HG03439 (cell line): Measurements from ENCODE around the gene RALGPS1.

Experiments used
- ATAC-seq: cut with Tn5 transposase; IDR thresholded peaks from one replicate; pipeline ENCODE4 v1.9.1; 2021; ENCODE audit warnings: mild to moderate bottlenecking, moderate library complexity; ENCODE audit not compliant: unreplicated experiment

Gene RALGPS1

DNA sequence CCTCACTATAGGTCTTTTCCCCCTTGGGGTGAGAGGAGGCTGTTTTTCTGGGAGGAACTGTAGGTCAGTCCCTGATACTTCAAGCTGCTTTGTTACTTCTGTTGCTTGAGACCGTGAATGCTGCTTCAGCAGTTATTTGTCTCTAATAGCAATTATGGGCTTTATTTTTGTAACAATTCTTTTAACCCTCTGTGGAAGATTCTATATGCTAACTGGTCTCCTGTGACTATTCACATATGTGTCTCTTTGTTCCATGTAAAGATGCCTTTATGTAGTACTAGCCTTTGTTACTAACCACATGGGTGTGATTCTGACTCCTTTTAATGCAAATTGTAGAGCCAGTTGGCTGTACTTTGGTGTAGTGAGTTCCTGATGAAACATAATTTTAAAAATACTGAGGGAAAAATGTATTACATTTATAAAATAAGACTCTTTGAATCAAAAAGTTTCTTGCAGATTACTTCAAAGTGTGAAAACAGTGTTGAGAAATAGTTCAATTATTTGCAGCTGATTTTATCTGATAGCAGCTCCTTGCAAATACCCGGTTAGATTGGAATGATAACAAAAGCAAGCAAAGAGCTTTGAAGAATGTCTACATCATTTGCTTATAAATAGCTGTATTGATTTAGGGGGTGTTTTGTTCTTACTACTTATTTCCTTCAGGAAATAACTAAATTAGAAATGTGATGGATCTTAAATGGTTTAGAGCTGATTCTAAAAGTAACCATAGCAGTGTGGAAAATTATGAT lies 161.2 kb downstream of the RALGPS1 start:
- ATAC-seq = no peak

DNA sequence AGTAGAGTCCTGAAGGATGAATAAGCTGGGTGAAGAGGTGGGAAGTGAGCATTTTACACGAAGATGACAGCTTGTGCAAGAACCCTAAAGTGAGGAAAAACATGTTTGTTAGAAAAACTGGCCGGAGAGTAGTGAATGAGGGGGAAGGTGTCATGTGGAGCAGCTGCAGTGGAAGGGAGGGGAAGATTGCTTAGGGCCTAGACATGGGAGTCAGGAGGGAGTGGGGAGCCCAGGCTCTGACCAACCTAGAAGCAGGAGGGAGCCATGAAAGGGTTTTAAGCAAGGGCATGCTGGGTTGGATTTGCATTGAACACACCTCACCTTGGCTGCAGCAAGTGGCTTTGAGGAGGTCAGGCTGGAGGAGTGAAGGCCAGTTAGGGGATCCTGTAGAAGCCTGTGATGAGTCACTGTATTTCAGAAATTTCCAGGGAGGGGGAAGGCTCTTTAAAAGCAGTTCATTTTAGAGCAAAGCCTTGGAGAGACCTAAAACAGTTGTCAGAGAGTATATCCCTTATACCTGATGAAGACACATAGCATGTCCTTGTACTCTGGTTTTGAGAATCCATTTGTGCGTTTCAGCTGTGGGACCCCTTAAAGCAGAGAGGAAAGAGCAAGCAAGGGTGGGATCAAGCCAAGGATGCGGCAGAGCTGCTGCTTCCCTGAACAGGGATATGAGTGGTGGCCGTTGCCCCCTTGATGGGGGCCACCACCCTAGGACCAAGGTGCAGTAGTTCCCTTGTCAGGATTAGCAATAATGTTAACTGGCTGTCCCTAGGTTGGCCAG lies 162.5 kb downstream of the RALGPS1 start:
- no peak for ATAC-seq

DNA sequence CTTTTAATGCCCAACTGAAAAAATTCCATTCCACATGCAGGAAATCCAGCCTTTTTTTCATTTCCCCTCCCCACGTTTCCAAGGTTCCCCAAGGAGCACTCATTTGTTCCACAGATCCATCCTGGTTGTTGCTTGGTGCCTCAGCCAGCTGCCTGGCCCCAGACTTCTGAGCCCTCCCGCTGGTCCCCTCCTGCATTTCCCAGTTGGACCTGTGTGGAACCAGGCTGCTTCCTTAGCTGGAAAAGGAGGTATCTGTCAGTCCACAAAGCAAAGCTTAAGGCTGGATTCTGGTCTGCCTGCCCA lies 163.0 kb downstream of the RALGPS1 start:
- ATAC-seq = no peak

DNA sequence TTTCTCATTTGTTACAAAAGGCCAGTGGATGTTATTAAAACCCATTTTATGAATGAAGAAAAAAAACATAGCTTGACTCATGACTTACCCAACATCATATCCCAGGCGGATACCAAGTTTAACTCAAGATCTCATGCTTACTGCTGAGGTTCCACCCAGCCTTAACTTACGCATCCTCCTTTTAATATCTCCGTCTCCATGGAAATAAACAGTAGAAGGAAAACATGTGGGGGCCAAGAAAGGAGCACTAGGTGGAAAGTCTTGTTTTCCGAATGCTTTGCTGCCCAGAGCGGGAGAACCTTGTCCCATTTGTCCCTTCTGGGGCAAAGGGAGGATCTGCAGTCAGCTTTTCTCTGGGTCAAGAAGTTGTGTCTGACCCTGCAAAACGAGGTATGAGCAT lies 163.8 kb downstream of the RALGPS1 start:
- ATAC-seq = no peak

DNA sequence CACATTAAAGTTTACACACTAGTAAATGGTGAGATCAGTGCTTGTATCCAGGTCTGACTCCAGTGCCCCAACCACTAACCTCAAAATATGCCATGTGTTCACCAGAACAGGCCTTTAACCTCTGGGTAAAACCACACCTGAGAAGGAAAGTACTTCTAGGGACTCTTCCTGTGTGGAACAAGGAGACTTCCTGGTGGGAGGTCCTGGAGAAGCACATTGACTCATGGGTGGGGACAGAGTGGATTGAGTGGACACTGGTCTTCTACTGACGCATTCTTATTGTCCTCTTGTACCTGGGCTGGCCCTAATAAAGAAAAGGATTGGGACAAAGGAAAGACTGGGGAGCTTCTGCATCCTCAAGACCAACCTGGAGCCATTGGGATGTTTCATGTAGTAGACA lies 164.4 kb downstream of the RALGPS1 start:
- no peak for ATAC-seq

DNA sequence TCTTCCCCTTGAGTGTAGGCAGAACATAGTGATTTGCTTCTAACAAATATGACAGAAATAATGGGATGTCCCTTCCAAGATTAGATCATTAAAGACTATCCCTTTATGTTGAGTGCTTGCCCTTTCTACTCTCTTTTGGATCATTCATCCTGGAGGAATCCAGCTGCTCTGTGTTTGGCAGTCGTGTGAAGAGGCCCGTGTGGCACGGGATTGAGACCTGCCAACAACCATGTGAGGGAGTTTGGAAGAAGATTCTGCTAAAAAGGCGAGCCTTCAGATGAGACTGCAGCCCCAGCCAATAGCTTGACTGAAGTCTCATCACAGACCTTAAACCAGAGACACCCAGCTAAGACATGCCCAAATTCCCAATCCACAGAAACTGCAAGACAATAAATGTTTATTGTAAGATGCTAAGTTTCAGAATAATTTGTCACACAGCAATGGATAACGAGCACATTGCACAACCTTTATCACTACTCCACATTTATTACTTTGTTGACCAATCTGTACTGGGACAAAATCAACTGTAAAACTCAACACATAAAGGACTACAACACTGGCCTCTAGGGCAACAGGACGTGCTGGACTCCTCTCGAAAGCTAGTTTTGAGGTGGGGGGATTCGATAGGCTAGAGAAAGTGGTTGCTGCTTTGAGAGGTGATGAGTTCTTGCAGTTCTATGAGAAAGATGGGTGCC lies 165.0 kb downstream of the RALGPS1 start:
- no peak for ATAC-seq

DNA sequence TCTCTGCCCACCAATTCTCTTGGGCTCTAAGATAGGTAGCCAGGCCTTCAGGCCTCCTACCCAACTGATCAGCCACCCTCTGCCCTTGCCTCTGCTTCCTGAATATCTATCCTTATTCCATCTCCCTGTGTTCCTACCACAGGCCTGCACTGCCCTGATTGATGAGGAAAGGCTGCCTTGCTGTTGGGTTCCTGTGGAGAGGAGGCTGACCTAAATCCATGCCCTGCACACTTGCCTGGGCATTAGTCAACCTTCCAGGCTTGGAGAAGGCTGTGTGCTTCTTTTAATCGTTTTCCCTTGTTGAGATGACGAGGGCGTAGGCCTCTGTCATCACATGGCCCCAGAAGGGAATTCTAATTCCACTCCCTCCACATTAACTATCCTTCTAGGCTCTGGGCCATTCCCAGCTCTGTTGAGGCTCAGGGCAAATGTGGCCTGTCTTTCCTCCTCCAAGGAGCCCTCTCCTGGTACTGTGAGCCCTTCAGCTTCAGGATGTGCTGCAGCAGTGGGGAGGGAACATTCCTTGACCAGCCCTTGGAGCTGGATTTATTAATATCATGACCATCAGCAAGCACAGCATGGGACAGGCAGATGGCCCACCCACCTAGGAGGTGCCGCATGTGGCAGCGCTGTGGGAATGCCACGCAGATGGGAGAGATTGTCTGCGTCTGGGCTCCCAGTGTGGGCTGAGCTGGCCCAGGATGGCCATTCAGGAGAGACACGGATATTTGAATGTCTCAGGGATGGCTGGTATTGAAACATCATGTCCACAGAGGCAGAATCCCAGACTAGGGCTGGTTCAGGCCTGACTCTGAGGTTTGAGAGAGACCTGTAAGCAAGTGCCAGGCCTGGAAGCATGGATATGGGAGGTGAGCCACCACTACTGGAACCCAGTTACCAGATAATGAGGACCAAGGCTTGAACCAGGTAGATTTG lies 166.9 kb downstream of the RALGPS1 start:
- ATAC-seq = no peak

DNA sequence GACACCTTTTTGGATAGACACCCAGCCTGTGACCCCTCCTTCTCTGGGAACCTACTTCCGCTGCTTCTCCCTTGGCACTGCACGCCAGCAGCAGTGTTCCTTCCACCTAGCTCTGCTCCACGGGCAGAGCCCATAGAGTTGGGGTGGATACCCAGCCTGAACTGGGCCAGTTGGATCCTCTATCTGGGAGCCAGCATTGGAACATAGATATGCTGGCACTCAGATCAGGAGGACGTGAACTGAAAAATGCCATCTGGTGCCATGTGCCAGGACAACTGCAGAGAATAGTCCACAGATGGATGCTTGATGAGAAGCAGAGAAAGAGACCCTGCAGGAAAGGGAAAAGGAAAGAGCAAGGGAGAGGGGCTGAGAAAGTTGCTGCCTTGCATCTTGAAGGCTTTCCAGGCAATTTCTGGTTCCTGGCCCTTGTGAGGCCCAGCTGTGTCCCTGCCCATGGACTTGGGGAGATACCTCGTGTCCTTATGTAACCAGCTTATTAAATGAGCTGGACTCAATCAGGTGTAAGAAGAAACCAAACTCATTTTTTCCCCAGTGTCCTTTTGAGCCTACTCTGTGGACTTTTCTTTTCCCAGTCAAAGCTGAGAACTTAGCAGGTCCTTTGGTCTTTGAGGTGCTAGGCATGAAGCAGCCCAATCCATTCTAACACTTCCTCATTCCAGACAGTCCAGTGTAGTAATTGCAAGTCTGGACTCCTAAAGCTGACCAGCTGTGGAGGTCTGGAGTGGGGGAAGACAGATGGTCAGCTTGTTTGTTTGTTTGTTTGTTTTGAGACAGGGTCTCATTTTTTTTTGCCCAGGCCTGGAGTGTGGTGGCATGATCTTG lies 168.8 kb downstream of the RALGPS1 start:
- ATAC-seq = no peak

DNA sequence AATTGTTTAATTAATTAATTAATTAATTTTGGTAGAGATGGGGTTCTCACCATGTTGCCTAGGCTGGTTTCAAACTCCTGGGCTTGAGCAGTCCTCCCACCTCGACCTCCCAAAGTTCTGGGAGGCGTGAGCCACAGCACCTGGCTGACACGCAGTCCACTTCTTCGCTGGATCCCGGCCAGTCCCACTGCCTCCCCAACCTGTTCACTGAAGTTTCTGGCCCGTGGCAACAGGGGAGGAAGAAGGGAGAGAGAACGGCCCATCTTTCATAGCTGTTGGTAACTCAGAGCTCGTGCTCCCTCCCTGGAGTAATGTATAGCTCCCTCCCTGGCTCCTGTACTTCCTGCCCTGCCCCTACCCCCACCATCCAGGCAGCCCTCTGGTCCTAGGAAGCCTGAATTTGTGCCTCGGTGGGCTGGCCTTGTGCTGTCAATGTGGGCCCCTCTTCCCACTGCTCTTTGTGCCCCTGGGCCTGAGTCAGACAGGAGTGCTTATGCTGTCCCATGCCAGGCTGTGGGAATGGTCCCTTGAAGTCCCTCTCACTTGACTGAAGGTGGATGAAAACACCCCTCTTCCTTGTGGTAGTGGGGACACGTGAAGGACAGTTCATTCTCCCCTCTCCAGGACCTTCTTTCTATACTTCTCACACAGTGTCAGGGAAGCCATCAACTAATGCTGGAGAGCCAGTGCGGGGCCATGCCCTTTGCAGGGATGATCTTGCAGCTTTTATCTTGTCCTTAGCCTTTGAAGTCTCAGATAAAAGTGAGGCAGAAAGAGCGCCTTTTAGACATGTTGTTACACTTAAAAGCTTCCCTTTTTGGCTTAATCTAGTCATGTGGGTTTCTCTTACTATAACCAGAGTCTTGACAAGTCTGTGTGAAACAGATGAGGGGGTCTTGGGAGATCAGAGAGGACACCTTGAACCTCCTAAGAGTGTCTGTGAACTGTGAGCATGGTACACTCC lies 169.8 kb downstream of the RALGPS1 start:
- no peak for ATAC-seq

DNA sequence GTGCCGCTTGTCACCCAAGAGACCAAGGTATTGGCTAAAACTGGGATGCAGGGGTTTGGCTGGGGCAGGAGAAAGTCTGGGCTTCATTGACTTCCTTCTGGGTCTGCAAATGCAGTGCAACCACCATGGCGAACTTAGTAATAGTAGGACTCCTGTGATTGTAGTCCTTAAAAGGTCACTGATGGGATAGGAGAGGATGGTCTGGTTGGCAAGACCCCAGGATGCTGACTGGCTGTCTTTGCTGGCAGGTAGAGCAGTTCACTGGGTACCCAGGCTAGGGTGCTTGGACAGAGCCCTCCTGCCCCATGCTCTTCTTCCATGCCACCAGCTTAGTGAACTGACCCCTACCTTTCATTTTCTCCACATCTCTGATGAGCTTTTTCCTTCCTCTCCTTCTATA lies 170.6 kb downstream of the RALGPS1 start:
- ATAC-seq = no peak

DNA sequence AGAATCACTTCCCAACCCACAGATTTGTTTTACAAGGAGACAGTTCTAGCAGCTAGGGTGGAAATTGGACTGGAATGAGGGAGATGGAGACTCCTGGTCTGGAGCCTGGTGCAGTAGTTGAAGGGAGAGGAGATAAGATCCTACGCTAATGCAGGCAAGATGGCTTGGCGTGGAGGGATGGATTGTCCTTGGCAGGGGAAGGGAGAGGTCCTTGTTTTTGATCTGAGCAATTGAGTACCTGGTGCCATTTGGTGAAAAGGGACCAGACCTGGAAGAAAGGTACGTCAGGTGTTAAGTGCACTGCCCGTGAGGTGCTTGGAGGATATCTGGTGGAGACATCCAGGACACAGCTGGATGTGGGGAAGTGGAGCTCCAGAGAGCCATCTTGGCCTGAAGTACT lies 172.2 kb downstream of the RALGPS1 start:
- ATAC-seq = no peak

DNA sequence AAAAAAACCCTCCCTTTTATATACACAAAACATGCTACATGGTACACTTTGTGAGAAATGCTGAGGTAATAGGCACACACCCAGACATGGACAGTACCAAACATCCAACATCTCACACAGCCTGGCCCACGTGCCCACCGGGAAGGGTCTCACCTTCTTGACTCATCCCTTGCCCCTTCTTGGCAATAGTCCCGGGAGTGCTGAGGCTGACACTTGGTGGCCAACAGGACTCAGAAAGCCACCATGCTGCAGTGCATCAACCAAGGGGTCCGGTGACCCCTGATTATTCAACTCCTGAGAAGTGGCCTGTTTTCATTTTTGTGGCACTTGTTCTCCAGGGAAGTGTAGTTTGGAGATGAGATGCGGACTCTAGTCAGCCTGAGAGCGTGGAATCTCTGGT lies 172.8 kb downstream of the RALGPS1 start:
- no peak for ATAC-seq

DNA sequence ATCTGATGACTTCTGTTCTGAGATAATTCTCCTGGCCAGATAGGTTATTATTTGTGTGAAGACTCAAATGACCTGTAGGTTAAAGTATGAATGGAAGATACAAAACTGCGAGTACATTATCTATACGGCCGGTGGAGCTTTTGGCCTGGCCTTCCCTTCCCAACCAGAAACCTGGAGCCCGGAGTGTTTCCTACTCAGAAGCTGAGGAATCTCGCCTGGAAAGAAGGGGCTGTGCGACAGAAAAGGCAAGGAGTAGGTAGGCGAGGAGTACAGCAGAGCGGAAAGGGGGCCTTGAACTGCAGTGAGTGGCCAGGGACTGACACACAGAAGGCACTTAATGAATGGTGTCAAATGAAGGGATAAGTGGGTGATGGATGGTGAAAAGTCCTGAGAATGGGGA lies 173.3 kb downstream of the RALGPS1 start:
- ATAC-seq = no peak

DNA sequence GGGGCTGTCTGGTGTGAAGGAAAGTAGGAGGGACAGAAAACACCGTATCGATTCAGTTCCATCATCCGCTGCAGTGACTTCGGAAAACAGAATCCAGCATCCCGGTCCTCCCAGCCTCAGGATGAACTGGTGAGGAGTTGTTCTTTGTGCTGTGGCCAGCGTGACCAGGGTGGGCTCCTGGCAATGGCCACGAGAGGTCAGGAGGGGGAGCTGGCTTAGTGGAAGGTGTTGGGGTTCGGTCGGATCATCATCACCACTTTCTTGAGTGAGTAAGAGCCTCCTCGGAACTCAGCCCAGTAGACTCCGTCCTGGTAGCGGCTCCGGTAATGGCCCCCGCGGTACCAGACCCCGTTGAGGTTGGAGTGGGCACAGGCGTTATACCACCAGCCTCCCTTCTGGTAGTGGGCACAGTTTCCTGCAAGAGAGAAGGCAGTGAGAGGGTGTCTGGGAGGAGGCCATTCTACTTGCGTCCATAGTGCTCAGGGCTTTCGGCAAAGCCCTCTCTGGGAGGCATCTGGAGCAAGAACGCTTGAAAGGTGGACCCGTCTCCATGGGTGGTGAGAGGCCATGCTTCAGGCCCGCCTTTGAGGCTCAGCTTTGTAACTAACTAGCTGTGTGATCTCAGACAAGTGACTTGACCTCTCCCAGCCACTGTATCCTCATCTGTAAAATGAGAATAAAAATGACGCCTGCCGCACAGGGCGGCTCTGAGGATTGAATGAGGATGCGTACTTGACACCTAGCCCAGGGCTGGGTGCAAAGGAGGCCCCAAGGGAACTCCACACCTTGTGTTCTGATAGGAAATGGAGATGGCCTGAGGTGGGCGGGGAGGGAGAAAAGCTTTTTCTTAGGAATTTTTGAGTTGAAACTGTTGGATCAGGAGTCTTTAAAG lies 174.4 kb downstream of the RALGPS1 start:
- ATAC-seq = no peak

DNA sequence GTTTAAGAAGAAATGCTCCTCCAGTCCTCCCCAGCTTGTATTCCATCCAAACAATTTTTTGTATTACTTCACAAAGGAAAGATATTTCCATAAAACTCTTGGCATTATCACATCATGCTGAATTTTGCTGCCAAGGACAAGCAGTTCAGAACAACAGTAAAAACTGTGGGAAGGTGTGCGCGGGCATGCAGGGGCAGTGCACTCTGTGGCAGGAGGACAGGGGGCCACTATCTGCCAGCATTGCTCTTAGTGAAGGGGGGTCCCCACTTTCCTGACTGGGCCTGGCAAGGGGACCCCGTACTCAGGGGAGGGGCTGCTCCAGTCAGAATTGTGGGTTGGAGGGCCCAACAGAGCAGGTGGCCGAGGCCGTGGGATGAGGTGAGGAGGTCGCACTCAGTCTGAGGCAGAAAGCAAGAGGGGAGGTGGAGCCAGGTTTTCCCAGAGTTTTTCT lies 175.1 kb downstream of the RALGPS1 start:
- no peak for ATAC-seq

DNA sequence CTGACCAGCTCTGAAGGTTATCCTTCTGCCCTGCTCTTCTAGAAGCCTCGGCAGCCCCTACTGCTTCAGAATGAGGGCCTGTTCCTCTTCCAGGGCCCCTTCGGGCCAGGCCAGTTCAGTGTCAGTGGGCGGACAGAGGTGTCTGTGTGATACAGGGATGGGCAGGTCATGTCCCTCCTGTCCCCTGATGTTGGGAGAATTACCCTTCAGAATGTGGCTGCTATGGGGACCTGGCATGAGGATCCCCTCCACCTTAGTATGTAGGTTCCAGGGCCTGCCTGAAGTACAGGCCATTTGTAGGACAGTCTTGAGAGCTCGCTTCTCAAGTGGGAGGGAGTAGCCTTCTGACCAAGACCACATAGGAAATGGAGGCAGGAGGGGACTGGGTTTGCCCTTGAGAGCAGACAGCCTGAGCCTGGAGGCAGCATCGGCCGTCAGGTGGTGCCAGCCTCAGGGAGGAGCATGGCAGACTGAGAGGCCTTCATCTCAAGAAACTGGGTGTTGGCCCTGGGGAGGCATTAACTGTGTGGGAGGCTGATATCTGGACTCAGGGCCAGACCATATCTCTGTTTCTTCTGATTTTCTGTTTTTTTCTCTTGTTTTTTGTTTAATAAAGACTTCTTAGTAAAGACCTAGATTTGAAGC lies 175.9 kb downstream of the RALGPS1 start:
- ATAC-seq = no peak

DNA sequence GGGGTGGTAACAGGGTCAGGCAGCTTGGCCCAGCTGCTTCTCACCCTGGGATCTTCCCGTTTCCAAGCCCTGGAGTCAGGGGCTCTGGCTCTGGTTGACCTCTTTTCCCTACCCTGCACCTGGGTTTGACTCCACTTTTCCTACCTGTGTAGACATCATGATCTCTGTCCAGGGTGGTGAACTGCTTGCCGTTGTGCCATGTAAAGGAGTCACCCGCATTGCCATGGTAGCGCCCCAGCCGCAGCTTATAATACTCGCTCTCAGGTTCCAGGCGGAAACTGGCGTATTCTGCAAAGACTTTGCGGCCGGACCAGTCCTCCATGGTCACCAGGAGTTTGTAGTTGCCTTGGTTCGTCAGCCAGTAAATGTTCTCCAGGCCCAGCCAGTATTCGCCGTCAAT lies 176.9 kb downstream of the RALGPS1 start:
- no peak for ATAC-seq
